Measurements from ENCODE around the gene MAPK12.

GRCh38 chr22:50219800-50220602 is 41.5 kb downstream of the MAPK12 start:
- TF ChIP-seq, protein P1, sequence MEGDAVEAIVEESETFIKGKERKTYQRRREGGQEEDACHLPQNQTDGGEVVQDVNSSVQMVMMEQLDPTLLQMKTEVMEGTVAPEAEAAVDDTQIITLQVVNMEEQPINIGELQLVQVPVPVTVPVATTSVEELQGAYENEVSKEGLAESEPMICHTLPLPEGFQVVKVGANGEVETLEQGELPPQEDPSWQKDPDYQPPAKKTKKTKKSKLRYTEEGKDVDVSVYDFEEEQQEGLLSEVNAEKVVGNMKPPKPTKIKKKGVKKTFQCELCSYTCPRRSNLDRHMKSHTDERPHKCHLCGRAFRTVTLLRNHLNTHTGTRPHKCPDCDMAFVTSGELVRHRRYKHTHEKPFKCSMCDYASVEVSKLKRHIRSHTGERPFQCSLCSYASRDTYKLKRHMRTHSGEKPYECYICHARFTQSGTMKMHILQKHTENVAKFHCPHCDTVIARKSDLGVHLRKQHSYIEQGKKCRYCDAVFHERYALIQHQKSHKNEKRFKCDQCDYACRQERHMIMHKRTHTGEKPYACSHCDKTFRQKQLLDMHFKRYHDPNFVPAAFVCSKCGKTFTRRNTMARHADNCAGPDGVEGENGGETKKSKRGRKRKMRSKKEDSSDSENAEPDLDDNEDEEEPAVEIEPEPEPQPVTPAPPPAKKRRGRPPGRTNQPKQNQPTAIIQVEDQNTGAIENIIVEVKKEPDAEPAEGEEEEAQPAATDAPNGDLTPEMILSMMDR (IDR thresholded peaks at IDR 0.05): no peak
- TF ChIP-seq POLR2AphosphoS5 (IDR thresholded peaks at IDR 0.05): no peak
- TF ChIP-seq POLR2A (IDR thresholded peaks at IDR 0.05): no peak
